ENCODE data around the gene NRBP1. TPM values are rescaled to one million over a fixed set of nuclear protein-coding genes. Genes with fewer than 3 reads are reported as not detected.
A peak's percentile ranks its signal among the peaks of the same experiment; 100 is the strongest.

Gene NRBP1
- total RNA-seq, 3 donors from 2014 or later (not counting 1 experiment from before 2014, with no cell fraction given) = 240 to 278 (median 262) TPM

DNA sequence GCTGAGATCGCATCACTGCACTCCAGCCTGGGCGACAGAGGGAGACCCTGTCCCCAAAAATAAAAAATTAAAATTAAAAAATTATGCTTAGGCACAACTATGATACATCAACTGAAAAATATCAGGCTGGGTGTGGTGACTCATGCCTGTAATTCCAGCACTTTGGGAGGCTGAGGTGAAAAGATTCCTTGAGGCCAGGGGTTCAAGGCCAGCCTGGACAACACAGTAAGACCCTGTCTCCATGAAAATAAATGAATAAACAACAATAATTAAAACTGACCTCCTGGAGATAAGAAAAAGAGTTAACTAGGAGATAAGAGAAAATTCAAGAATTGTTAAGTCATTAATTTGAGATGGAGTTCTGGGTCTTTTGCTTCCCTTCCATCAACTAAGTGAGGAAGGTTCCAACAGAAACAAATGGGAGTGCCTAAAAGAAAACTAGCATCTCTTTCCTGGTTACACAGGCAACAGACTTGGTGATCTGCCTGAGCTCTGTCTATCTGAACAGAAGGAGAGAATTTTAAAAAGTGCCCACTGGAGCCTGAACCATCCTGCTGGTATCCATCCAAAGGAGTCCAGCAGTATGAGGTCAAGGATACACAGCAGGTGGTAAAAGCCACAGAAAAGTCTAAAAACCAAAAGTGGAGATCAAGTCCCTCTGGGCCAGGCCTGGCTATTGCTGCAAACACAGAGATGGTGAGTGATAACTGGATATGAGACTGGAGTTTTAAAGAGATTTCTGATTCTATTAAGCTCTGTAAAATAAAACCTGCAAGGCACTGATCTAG, 27.9 kb upstream of the NRBP1 start:
- Mint-ChIP-seq H3K36me3 (no peaks in the 10 kb centered on the region), H3K4me3 (no peak overlapping the region)

DNA sequence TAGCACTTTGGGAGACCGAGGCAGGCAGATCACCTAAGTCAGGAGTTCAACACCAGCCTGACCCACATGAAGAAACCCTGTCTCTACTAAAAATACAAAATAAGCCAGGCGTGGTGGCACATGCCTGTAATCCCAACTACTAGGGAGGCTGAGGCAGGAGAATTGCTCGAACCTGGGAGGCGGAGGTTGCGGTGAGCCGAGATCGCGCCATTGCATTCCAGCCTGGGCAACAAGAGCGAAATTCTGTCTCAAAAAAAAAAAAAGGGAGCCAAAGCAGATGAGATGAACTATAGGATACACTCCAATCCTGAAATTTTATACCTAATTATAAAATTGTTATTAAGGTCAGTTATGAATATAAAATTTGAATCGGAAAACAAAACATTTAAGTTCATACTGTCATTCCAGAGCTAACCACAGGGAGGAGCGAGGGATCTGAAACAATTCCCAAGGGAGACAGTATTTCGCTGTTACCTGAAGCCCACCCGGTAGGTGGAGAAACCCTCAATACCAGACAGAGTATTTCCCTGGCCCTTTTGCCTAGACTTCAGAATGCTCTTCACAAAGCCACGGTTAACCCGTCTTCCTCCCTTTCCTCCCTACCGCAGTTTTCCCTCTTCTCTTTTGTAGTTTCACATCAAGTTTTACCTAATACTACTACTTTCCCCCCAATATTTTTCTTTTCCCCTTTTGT, 20.5 kb upstream of the NRBP1 start:
- peak overlapping the region; percentile 90 for H3K4me3 Mint-ChIP-seq
- no peaks in the 10 kb centered on the region for H3K36me3 Mint-ChIP-seq
- ATAC-seq (no peak), DNase-seq (peak in 1 of 2 donors; percentile 24)
- Histone ChIP-seq H3K4me1 (ENCODE audit: control insufficient read depth, insufficient read depth, low read length) (peaks cover 27% of the 10 kb centered on the region), H3K27ac (ENCODE audit: low read length) (no peak overlapping the region), H3K36me3 (ENCODE audit: control insufficient read depth, insufficient read depth, low read length) (no peaks in the 10 kb centered on the region), H3K4me3 (ENCODE audit: low read length) (no peak overlapping the region), H3K27me3 (ENCODE audit: control insufficient read depth, insufficient read depth, low read length) (no peaks in the 10 kb centered on the region), H3K9me3 (ENCODE audit: control insufficient read depth, insufficient read depth, low read length) (no peaks in the 10 kb centered on the region)
- TF ChIP-seq, protein P1, sequence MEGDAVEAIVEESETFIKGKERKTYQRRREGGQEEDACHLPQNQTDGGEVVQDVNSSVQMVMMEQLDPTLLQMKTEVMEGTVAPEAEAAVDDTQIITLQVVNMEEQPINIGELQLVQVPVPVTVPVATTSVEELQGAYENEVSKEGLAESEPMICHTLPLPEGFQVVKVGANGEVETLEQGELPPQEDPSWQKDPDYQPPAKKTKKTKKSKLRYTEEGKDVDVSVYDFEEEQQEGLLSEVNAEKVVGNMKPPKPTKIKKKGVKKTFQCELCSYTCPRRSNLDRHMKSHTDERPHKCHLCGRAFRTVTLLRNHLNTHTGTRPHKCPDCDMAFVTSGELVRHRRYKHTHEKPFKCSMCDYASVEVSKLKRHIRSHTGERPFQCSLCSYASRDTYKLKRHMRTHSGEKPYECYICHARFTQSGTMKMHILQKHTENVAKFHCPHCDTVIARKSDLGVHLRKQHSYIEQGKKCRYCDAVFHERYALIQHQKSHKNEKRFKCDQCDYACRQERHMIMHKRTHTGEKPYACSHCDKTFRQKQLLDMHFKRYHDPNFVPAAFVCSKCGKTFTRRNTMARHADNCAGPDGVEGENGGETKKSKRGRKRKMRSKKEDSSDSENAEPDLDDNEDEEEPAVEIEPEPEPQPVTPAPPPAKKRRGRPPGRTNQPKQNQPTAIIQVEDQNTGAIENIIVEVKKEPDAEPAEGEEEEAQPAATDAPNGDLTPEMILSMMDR (IDR thresholded peaks at IDR 0.05) = no peak
- peaks cover 30 to 38% of the 10 kb centered on the region in 2 donors for H3K4me1 Mint-ChIP-seq
- WGBS (ENCODE audit: insufficient coverage) = 58% methylated on average over 15 of the region's 16 CpGs
- H3K27ac Mint-ChIP-seq = peak overlapping the region; percentile 92 to 93
- H3K27me3 Mint-ChIP-seq (ENCODE audit: low read depth in 2 of 2) = peaks cover 9 to 12% of the 10 kb centered on the region in 2 donors
- no peaks in the 10 kb centered on the region for H3K9me3 Mint-ChIP-seq
- intact Hi-C loops (cut with micrococcal nuclease) = loop anchor here (2.0 kb wide), 1 partner anchor 81 kb away; the partner anchor contains the start of gene IFT172

More for the DNA sequence above, 27.9 kb upstream of the NRBP1 start:
- intact Hi-C loops (cut with micrococcal nuclease) = no loop called here
- Histone ChIP-seq H3K9me3 (ENCODE audit: control insufficient read depth, insufficient read depth, low read length) (no peaks in the 10 kb centered on the region), H3K27ac (ENCODE audit: low read length) (no peak overlapping the region), H3K27me3 (ENCODE audit: control insufficient read depth, insufficient read depth, low read length) (no peaks in the 10 kb centered on the region), H3K36me3 (ENCODE audit: control insufficient read depth, insufficient read depth, low read length) (peaks cover 2% of the 10 kb centered on the region), H3K4me1 (ENCODE audit: control insufficient read depth, insufficient read depth, low read length) (no peaks in the 10 kb centered on the region), H3K4me3 (ENCODE audit: low read length) (no peak overlapping the region)
- TF ChIP-seq, protein P1 (IDR thresholded peaks at IDR 0.05) = no peak
- WGBS (ENCODE audit: insufficient coverage) = 100% methylated on average over 1 of the region's 2 CpGs
- Mint-ChIP-seq H3K27me3 (ENCODE audit: low read depth in 2 of 2) (no peaks in the 10 kb centered on the region), H3K9me3 (no peaks in the 10 kb centered on the region), H3K27ac (peak overlapping the region; percentile 4 to 81), H3K4me1 (peaks cover 24 to 27% of the 10 kb centered on the region in 2 donors)
- ATAC-seq (no peak), DNase-seq (no peak)

DNA sequence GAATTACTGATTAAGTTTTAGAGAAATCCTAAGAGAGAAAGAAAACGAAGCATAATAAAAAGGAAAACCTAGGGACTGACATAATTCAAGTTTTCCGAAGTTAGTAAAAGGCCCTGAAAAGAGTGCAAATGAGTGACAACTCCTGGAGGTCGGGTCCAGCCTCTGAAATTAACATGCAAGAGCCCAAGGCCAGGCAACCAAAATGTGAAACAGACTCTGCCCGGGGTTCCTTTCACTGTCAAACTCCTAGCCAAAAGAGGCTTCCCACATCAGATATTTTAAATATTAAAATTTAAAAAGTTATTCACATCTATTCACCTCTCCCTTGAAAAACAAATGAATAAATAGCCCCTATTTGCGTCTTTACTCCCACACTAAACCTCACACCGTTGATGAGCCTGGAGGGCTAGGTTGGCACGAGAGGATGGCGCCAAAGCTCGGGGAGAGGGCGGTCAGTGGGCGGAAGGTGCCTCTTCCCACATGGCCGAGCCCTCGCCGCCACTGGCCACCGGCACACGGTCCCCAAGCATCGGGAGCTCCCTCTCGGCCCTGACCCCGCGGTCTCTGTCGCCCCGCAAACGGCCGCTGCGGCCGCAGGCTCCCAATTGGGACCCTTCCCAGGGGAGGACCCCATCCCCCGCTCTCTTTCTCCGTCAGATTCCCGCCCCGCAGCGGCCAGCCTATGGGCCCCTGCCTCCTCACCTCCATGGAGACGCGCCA, 19.7 kb upstream of the NRBP1 start:
- Histone ChIP-seq H3K9me3 (ENCODE audit: control insufficient read depth, insufficient read depth, low read length) (no peaks in the 10 kb centered on the region), H3K27ac (ENCODE audit: low read length) (peak overlapping the region; percentile 79), H3K36me3 (ENCODE audit: control insufficient read depth, insufficient read depth, low read length) (no peaks in the 10 kb centered on the region), H3K4me1 (ENCODE audit: control insufficient read depth, insufficient read depth, low read length) (peaks cover 27% of the 10 kb centered on the region), H3K4me3 (ENCODE audit: low read length) (peak overlapping the region; percentile 91), H3K27me3 (ENCODE audit: control insufficient read depth, insufficient read depth, low read length) (no peaks in the 10 kb centered on the region)
- no peaks in the 10 kb centered on the region for H3K36me3 Mint-ChIP-seq
- H3K4me1 Mint-ChIP-seq = peaks cover 30 to 38% of the 10 kb centered on the region in 2 donors
- ATAC-seq = peak; percentile 6 to 20 (median 7)
- intact Hi-C loops (cut with micrococcal nuclease) = loop anchor here (1.0 to 2.0 kb wide), 4 partner anchors 17 to 80 kb away; partner anchors contain the start of genes EIF2B4, IFT172, NRBP1 and SNX17
- DNase-seq = peak in 1 of 2 donors; percentile 38
- peak overlapping the region; percentile 92 to 93 for H3K27ac Mint-ChIP-seq
- TF ChIP-seq, protein P1 (IDR thresholded peaks at IDR 0.05) = no peak
- WGBS (ENCODE audit: insufficient coverage) = under 1% methylated on average over 32 of the region's 33 CpGs
- H3K9me3 Mint-ChIP-seq = no peaks in the 10 kb centered on the region
- H3K4me3 Mint-ChIP-seq = peak overlapping the region; percentile 90
- H3K27me3 Mint-ChIP-seq (ENCODE audit: low read depth in 2 of 2) = peaks cover 10 to 13% of the 10 kb centered on the region in 2 donors
